ENCODE data around the gene JAML.
A peak's percentile ranks its signal among the peaks of the same experiment; 100 is the strongest.

Gene JAML

GRCh38 chr11:118224511-118225188 lies at the start of gene JAML:
JAML (minus strand) TSS chr11:118225011; CDS start chr11:118214866, 10,145 bp downstream.
- no peak for DNase-seq (ENCODE audit: low read depth, low spot score)

GRCh38 chr11:118274186-118274585 lies 49.4 kb upstream of the JAML start:
- no peak for DNase-seq (ENCODE audit: low read depth, low spot score)

DNA sequence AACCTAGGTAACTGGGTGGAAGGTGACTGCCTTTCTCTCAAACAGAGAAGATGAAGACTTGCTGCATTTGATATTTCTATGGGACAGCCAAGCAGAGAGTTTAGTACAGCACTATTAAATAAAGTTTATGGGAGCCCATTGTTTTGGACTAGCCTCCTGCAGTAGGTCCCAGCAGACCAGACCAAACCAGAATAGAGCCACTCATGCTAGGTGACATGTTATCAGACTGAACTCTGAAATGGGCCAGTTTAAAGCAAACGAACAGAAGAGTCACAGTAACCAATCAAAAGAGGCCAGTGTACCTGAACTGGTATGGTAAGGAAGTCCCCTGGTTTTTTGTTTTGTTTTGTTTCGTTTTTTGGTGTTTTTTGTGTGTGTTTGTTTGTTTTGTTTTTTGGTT lies 47.2 kb upstream of the JAML start:
- no peak for DNase-seq (ENCODE audit: low read depth, low spot score)

- DNase-seq (ENCODE audit: low read depth, low spot score): no peak
These were observed 42.7 kb upstream of the JAML start for GRCh38 chr11:118267486-118267885.

DNA sequence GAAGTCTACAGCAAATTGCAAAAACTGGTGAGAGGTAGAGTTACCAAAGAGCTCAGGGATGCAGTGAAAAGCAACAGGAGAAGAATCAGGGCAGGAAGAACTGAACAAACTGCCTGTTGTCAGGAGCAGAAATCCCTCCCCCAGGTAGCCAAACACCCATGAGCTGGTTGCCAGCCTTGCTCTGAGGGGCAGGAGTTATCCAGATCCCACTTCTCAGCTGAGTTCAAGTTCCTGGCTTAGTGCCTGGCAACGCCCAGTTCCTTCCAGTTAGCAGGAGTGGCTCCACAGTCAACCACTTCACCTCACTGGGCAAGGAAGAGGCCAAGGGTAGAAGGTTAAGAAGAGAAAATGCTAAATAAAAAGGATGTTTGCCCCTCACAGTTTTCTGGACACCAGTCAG lies 41.1 kb upstream of the JAML start:
- no peak for DNase-seq (ENCODE audit: low read depth, low spot score)

DNA sequence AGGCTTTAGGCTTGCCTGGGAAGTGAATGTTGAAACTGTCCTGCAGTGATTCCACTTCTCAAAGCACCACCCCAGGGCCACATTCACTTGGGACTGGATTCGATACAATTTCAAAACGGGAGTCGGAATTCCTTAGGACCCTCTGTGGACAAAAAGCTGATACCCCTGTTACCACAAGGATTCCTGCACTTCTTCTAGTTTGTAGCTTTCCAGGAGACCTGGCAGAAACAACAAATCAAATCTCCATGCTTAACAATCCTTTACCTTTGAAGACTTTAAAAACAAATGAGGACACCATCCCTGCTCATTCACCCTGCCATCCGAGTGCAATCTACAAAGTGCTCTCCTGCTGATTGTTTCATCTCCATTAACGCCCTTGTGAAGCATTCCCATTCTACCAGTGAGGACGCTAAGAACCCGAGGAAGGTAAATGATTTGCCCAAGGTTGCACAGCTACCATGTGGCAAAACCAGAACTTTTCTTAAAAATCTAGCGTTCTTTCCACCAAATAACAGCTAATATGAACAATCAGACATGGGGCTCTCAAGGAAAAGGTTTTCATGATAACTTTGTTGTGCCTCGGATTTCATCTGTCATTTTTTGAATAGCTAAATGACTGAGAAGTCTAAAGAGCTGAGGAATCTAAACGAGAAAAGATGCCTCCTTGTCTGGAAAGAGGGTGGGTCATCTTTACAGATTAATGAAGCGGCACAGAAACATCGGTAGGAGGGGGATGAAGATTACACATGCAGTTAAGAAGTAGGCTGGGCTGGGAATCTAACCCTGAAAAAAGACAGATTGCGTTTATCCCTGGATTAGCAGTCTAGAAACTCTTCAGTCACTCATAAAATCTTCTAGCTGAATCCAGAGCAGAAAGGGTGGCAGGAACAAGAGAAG lies 40.0 kb upstream of the JAML start:
- no peak for DNase-seq (ENCODE audit: low read depth, low spot score)

DNA sequence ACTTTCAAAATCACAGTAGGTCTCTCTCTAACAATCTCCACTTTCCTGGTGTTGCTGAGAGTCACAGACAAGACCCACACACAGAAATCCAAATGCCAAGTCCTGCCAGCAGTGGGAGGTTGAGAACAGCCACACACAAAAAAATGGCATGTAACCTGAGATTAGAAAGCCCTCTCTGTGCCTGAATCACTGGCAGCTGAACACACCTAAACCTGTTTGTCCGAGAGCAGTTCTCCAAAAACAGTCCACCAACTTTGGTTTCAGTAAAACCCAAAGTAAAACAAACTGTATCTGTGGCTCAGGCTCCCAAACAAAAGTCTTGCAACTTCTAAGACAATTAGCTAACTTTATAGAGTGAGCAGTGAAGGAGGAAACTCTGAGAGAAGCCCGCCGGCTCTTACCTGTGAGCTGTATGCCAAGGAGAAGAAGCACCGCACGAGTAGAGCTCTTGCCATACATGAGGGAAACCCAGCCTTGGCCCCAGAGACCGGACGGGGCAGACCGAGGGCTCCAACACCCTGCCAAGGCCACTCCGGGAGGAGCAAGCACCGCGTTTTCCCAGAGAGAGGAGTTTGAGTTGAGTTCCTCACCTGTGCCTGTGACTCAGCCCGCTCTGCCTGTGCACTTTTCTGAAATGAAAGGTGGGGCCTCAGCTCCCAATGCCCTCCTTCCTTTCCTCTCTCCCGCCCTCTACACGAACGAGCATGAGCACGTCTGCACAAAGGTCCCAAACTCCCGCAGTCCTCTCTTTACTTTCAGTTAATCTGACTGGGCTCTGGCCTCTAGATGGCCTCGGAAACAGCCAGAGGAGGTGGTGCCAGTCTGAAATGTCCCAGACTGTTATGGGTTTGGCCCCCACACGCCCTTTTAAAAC lies 39.1 kb upstream of the JAML start, which contains the start of gene MPZL2:
Gene MPZL2 (minus strand): TSS at position 603 of the 874 bp plus-strand sequence. CDS start 144 bp downstream, at position 459.
- peak; percentile 79 for DNase-seq (ENCODE audit: low read depth, low spot score)

DNA sequence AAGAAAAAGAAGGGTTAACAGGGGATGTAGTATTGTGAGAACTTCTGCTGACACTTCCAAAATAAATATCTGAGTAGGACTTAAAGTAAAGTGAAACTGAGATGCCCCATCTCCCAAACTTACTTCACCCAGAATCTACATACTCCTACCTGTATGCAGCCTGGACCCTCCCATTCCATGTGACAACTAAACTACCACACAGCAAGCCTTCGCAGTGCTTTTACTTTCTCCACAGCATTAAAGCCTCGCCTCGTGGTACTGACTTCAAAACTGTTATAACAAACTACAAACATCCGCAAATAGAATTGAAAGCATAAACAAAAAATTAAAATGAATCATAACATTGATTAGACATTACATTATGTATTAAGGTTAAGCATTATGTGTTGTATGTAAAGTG lies 38.3 kb upstream of the JAML start:
- DNase-seq (ENCODE audit: low read depth, low spot score): no peak

DNA sequence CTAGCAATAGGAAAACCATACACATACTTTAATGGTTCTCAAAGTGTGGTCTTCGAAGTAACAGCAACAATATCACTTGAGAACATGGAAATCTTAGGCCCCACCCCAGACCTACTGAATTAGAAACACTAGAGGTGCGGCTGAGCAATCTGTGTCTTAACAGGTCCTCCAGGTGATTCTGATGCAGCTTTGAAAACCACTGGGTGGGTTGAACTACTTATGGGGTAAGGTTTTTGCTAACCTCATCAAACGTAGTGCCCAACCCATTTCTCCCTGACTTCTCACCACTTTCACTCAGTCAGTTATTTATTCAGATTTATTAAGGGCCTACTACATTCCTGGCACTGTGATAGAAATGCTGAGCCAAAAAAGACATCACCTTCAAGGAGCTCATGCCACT lies 35.5 kb upstream of the JAML start:
- DNase-seq (ENCODE audit: low read depth, low spot score): no peak

DNA sequence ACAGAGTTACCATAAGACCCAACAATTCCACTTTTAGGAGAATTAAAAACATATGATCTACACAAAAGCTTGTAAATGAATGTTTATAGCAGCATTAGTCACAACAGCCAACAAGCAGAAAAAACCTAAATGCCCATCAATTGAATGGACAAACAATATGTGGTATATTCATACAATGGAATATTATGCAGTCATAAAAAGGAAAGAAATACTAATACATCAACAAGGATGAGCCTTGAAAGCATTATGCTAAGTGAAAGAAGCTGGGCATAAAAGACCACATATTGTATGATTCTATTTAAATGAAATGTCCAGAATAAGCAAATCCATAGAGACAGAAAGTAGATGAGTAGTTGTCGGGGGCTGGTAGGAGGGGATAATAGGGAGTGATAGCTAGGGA lies 34.3 kb upstream of the JAML start:
- no peak for DNase-seq (ENCODE audit: low read depth, low spot score)

DNA sequence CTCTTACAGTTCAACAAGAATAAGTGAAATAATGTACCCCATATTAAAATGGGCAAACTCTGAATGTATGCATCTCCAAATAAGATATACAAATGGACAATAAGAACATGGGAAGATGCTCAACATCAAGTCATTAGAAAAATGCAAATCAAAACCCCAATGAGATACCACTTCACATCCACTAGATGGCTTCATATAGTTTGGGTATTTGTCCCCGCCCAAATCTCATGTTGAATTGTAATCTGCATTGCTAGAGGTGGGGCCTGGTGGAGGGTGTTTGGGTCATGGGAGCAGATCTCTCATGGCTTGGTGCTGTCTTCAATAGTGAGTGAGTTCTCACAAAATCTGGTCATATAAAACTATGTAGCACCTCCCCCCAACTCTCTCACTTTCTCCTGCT lies 33.6 kb upstream of the JAML start:
- DNase-seq (ENCODE audit: low read depth, low spot score): no peak

DNA sequence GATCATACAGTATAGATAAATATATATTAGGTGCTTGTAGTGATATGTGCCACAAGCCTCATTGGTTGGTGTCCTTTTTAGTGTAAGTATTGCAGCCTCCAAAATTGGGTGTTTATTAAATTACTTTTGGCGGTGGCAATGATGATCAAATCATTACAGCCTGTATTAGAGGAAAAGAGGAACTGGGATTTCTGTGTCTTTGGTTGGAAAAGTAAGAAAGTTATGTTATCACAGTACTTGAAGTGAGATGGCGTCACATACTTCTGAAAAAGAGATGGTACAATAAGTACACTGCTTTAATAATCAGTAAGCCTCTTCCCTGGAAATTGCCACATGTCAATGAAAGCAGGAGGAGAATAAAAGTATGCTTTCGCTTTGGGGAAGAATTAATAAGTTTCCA lies 27.9 kb upstream of the JAML start:
- DNase-seq (ENCODE audit: low read depth, low spot score): no peak

- DNase-seq (ENCODE audit: low read depth, low spot score): peak; percentile 90
These were observed 27.2 kb upstream of the JAML start, which contains the start of gene MPZL3 for GRCh38 chr11:118251858-118252652. MPZL3 (minus strand) TSS chr11:118252365; CDS start chr11:118252294, 71 bp downstream.

GRCh38 chr11:118247041-118247440 lies 22.2 kb upstream of the JAML start:
- DNase-seq (ENCODE audit: low read depth, low spot score): no peak

DNA sequence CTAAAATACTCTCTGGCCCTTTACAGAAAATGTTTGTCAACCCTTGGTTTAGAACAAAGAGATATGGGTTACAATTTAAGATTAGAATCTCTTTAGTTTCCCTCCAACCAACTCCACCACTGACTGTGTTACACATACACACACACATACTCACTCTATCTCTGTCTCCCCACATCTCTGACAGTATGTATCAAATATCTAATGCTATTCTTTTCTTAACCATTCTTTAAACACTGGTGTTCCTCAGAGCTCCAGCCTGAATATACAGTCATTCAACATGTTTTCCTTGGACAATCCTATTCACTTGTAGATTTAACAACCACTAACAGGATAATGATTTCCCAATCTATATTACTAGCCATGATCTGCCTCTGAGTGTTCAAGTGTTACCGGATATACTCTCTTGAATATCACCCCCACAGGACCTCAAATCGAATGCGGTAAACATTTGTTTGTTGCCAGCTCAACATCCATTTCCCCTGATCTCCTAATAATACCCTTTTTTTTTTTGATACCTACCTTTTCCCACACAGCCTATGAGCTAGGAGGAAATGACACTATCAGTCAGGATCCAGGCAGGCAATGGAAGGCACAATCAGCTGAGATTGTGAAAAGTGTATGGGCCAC lies 21.2 kb upstream of the JAML start:
- no peak for DNase-seq (ENCODE audit: low read depth, low spot score)

GRCh38 chr11:118243993-118244762 lies 19.4 kb upstream of the JAML start:
- DNase-seq (ENCODE audit: low read depth, low spot score): no peak

DNA sequence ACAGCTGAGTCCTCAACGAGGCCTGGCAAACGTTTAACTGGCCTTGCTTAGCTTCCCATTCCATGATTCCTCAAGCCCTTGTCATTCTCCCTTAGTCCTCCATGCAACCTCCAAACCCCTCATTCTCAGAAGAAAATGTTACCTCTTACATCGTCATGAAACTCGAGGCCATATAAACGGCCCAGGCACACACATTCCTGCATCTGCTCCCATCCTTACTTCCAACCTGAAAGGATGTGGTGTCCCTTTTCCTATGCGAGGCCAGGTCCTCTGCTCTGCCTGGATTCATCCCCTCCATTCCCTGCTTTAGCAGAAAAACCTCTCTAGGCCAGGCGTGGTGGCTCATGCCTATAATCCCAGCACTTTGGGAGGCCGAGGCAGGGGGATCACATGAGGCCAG lies 18.4 kb upstream of the JAML start:
- DNase-seq (ENCODE audit: low read depth, low spot score): no peak

DNA sequence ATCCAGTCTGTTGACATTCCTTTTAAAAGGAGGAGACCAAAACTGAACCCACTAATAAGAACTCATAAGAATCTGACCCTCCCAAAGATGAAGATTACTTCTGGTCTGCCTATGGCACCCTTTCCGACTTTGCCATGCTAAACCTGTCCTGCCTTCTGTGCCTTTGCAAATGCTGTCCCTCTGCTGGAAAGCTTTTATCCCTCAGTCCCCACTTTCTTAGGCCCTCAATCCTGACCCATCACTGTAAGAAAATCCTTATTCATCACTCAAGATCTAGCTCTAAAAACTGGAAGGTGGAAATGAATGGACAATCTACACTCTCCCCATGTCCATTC lies 16.9 kb upstream of the JAML start:
- DNase-seq (ENCODE audit: low read depth, low spot score): no peak

DNA sequence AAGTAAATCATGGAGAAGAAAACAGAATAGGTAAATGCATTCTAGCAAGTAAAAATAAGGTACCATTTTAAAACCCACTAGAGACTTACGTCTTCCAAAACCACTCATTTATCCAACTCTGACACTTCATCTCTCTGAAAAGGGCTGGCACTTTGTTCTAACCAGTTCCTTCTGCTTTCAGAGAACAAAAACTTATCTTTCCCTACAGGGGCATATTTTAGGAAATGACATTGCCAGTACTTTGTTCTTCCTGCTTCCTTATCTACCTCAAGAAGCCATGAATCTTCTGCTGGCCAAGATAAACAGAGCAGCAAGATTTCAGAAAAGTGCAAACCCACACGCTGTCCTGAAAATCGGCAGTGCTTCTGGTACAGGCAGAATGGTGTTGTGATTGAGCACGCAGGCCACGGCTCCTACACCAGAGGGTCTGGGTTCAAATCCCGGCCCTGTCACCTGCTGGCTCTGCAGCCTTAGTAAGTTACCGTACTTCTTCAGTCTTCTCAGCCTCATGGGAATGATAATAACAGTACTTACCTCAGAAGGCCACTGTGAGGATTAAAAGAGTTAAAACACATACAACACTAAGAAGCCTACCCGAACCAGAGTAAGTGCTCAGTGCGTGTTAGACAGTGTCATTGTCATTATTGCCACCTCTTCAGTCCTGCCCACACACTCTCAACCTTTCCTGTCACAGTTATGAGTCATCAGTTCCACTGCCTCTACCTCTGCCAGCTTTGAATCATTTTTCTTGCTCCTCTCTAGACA lies 16.4 kb upstream of the JAML start:
- DNase-seq (ENCODE audit: low read depth, low spot score): no peak

Data from ELF-1 (cell line).